Activated CD8-positive, alpha-beta memory T cell treated with anti-CD3 and anti-CD28 coated beads, Interleukin-2, amount 10 ng/mL, durations not matched to agents 7 days and 5 days (primary cell): ENCODE data around the gene NFATC3. TPM values are rescaled to one million over a fixed set of nuclear protein-coding genes. Genes with fewer than 3 reads are reported as not detected.
"Not testable (repeated sequence)": the region's sequence is repeated elsewhere in the genome, so short reads cannot be mapped to it uniquely, and the experiment has no call there.

Experiments
- ATAC-seq: fragments of 150-1000 bp; cut with Tn5 transposase; one replicate; pipeline ENCODE4 v1.10.0; 2021; ENCODE audit warnings: moderate library complexity
- CTCF ChIA-PET: fragments of 350-600 bp; sonication (Branson Sonifier 250); formaldehyde crosslinking; loops from one replicate; lab custom pipeline; 2021; ENCODE audit warnings: antibody characterized with exemption; lab: Charles Lee
- DNase-seq: peaks from one replicate; pipeline ENCODE4 v3.0.0-alpha.2; 2020
- H3K27ac Mint-ChIP-seq: one replicate; pipeline ENCODE4 v1.8.0; 2021; ENCODE audit warnings: mild to moderate bottlenecking, mixed read lengths
- H3K27me3 Mint-ChIP-seq: one replicate; pipeline ENCODE4 v1.8.0; 2021; ENCODE audit warnings: mixed read lengths
- H3K36me3 Mint-ChIP-seq: one replicate; pipeline ENCODE4 v1.8.0; 2021; ENCODE audit warnings: mild to moderate bottlenecking, mixed read lengths
- H3K4me1 Mint-ChIP-seq: one replicate; pipeline ENCODE4 v1.8.0; 2021; ENCODE audit warnings: mixed read lengths
- H3K4me3 Mint-ChIP-seq: one replicate; pipeline ENCODE4 v1.8.0; 2021; ENCODE audit warnings: mild to moderate bottlenecking, moderate library complexity, mixed read lengths
- H3K9me3 Mint-ChIP-seq: one replicate; pipeline ENCODE4 v1.8.0; 2022; ENCODE audit warnings: low read depth, mixed read lengths
- total RNA-seq, 2 experiments: library from RNA; stranded (reverse); gene quantifications; one replicate each; pipeline ENCODE4 v1.2.3, GENCODE V29; 2021

Gene NFATC3
- total RNA-seq, 2 experiments from 2014 or later: 176 to 183 TPM

GRCh38 chr16:68097895-68098294, 12.7 kb downstream of the NFATC3 start:
- Mint-ChIP-seq H3K36me3 (peaks cover 38% of the 10 kb centered on the region), H3K27me3 (no peaks in the 10 kb centered on the region), H3K9me3 (peaks cover 3% of the 10 kb centered on the region), H3K27ac (no peak overlapping the region), H3K4me3 (no peak overlapping the region), H3K4me1 (peaks cover 60% of the 10 kb centered on the region)
- CTCF ChIA-PET: interaction anchor here (1.3 kb wide), 1 partner anchor 132 kb away, joined by 3 read pairs; no protein-coding TSS in a partner anchor
- no peak for DNase-seq
- no peak for ATAC-seq

GRCh38 chr16:68100488-68100887, 15.3 kb downstream of the NFATC3 start:
- no peak for ATAC-seq
- Mint-ChIP-seq H3K4me3 (no peak overlapping the region), H3K27ac (no peak overlapping the region), H3K4me1 (peaks cover 59% of the 10 kb centered on the region), H3K9me3 (peaks cover 5% of the 10 kb centered on the region), H3K36me3 (peaks cover 58% of the 10 kb centered on the region), H3K27me3 (no peaks in the 10 kb centered on the region)
- DNase-seq: no peak
- CTCF ChIA-PET: no interaction called here

- H3K27me3 Mint-ChIP-seq: no peaks in the 10 kb centered on the region
- H3K36me3 Mint-ChIP-seq: peaks cover 75% of the 10 kb centered on the region
- H3K4me1 Mint-ChIP-seq: peaks cover 56% of the 10 kb centered on the region
- H3K27ac Mint-ChIP-seq: no peak overlapping the region
- ATAC-seq (no peak), DNase-seq (no peak)
- no peak overlapping the region for H3K4me3 Mint-ChIP-seq
- H3K9me3 Mint-ChIP-seq: peaks cover 27% of the 10 kb centered on the region
- CTCF ChIA-PET: no interaction called here
Observed at GRCh38 chr16:68105611-68106010, 20.4 kb downstream of the NFATC3 start.

GRCh38 chr16:68107230-68107928, 22.2 kb downstream of the NFATC3 start:
- Mint-ChIP-seq H3K4me1 (peaks cover 59% of the 10 kb centered on the region), H3K9me3 (peaks cover 36% of the 10 kb centered on the region), H3K36me3 (peaks cover 79% of the 10 kb centered on the region)
- H3K4me3 Mint-ChIP-seq, ATAC-seq, DNase-seq, H3K27me3 Mint-ChIP-seq, H3K27ac Mint-ChIP-seq: not testable (repeated sequence)
- CTCF ChIA-PET: interaction anchor here (0.7 kb wide), 2 partner anchors 9 to 14 kb away, joined by 3 to 5 read pairs; no protein-coding TSS in a partner anchor

GRCh38 chr16:68109156-68109555, 24.0 kb downstream of the NFATC3 start:
- not testable (repeated sequence) for H3K27me3 Mint-ChIP-seq, H3K4me3 Mint-ChIP-seq, H3K27ac Mint-ChIP-seq, ATAC-seq, DNase-seq
- peaks cover 71% of the 10 kb centered on the region for H3K36me3 Mint-ChIP-seq
- H3K9me3 Mint-ChIP-seq: peaks cover 36% of the 10 kb centered on the region
- CTCF ChIA-PET: interaction anchor here (1.7 kb wide), 1 partner anchor 15 kb away, joined by 5 read pairs; no protein-coding TSS in a partner anchor
- H3K4me1 Mint-ChIP-seq: peaks cover 58% of the 10 kb centered on the region

GRCh38 chr16:68110611-68111010, 25.4 kb downstream of the NFATC3 start:
- not testable (repeated sequence) for H3K27me3 Mint-ChIP-seq, H3K4me3 Mint-ChIP-seq, DNase-seq, H3K27ac Mint-ChIP-seq, ATAC-seq
- H3K36me3 Mint-ChIP-seq: peaks cover 59% of the 10 kb centered on the region
- peaks cover 61% of the 10 kb centered on the region for H3K4me1 Mint-ChIP-seq
- CTCF ChIA-PET: interaction anchor here (1.7 kb wide), 1 partner anchor 17 kb away, joined by 5 read pairs; no protein-coding TSS in a partner anchor
- peaks cover 32% of the 10 kb centered on the region for H3K9me3 Mint-ChIP-seq

GRCh38 chr16:68111379-68111778, 26.2 kb downstream of the NFATC3 start:
- no peaks in the 10 kb centered on the region for H3K27me3 Mint-ChIP-seq
- no peak for ATAC-seq
- CTCF ChIA-PET: no interaction called here
- peaks cover 66% of the 10 kb centered on the region for H3K4me1 Mint-ChIP-seq
- H3K9me3 Mint-ChIP-seq: peaks cover 32% of the 10 kb centered on the region
- DNase-seq: no peak
- no peak overlapping the region for H3K27ac Mint-ChIP-seq
- H3K36me3 Mint-ChIP-seq: peaks cover 56% of the 10 kb centered on the region
- H3K4me3 Mint-ChIP-seq: no peak overlapping the region

GRCh38 chr16:68113059-68113761, 28.0 kb downstream of the NFATC3 start:
- CTCF ChIA-PET: no interaction called here
- DNase-seq: no peak
- Mint-ChIP-seq H3K4me1 (peaks cover 70% of the 10 kb centered on the region), H3K4me3 (no peak overlapping the region), H3K36me3 (peaks cover 44% of the 10 kb centered on the region), H3K27me3 (no peaks in the 10 kb centered on the region), H3K9me3 (peaks cover 27% of the 10 kb centered on the region), H3K27ac (no peak overlapping the region)
- no peak for ATAC-seq

GRCh38 chr16:68113765-68114240, 28.6 kb downstream of the NFATC3 start:
- ATAC-seq (no peak), DNase-seq (no peak)
- H3K27ac Mint-ChIP-seq: no peak overlapping the region
- peaks cover 70% of the 10 kb centered on the region for H3K4me1 Mint-ChIP-seq
- CTCF ChIA-PET: no interaction called here
- no peaks in the 10 kb centered on the region for H3K27me3 Mint-ChIP-seq
- H3K4me3 Mint-ChIP-seq: no peak overlapping the region
- peaks cover 38% of the 10 kb centered on the region for H3K36me3 Mint-ChIP-seq
- peaks cover 22% of the 10 kb centered on the region for H3K9me3 Mint-ChIP-seq

- CTCF ChIA-PET: interaction anchor here (0.9 kb wide), 1 partner anchor 10 kb away, joined by 3 read pairs; no protein-coding TSS in a partner anchor
- ATAC-seq, DNase-seq, H3K27me3 Mint-ChIP-seq, H3K4me3 Mint-ChIP-seq, H3K27ac Mint-ChIP-seq: not testable (repeated sequence)
- H3K4me1 Mint-ChIP-seq: peaks cover 78% of the 10 kb centered on the region
- peaks cover 34% of the 10 kb centered on the region for H3K36me3 Mint-ChIP-seq
- H3K9me3 Mint-ChIP-seq: peaks cover 14% of the 10 kb centered on the region
Observed at GRCh38 chr16:68114939-68115338, 29.8 kb downstream of the NFATC3 start.

GRCh38 chr16:68115851-68116250, 30.7 kb downstream of the NFATC3 start:
- CTCF ChIA-PET: interaction anchor here (0.9 to 1.3 kb wide), 2 partner anchors 8 to 11 kb away, joined by 3 read pairs; no protein-coding TSS in a partner anchor

GRCh38 chr16:68116256-68116867, 31.2 kb downstream of the NFATC3 start:
- H3K27me3 Mint-ChIP-seq: no peaks in the 10 kb centered on the region
- H3K4me3 Mint-ChIP-seq: no peak overlapping the region
- H3K4me1 Mint-ChIP-seq: peaks cover 72% of the 10 kb centered on the region
- DNase-seq (no peak), ATAC-seq (peak; percentile 49)
- CTCF ChIA-PET: interaction anchor here (1.0 to 2.0 kb wide), 4 partner anchors 9 to 20 kb away, joined by 3 to 7 read pairs (median 4); no protein-coding TSS in a partner anchor
- H3K36me3 Mint-ChIP-seq: peaks cover 26% of the 10 kb centered on the region
- peak overlapping the region; percentile 28 for H3K27ac Mint-ChIP-seq
- peaks cover 6% of the 10 kb centered on the region for H3K9me3 Mint-ChIP-seq

More at GRCh38 chr16:68115851-68116250, 30.7 kb downstream of the NFATC3 start:
- peaks cover 9% of the 10 kb centered on the region for H3K9me3 Mint-ChIP-seq
- no peak for DNase-seq
- no peaks in the 10 kb centered on the region for H3K27me3 Mint-ChIP-seq
- H3K27ac Mint-ChIP-seq: peak overlapping the region; percentile 20
- H3K36me3 Mint-ChIP-seq: peaks cover 31% of the 10 kb centered on the region
- no peak for ATAC-seq
- H3K4me1 Mint-ChIP-seq: peaks cover 75% of the 10 kb centered on the region
- H3K4me3 Mint-ChIP-seq: no peak overlapping the region

GRCh38 chr16:68117884-68118283, 32.7 kb downstream of the NFATC3 start:
- CTCF ChIA-PET: interaction anchor here (0.7 to 2.0 kb wide), 7 partner anchors 11 to 210 kb away, joined by 3 to 7 read pairs (median 3); no protein-coding TSS in a partner anchor
- Mint-ChIP-seq H3K27me3 (no peaks in the 10 kb centered on the region), H3K27ac (no peak overlapping the region)

More at GRCh38 chr16:68117884-68118283, 32.7 kb downstream of the NFATC3 start:
- H3K4me3 Mint-ChIP-seq: no peak overlapping the region
- ATAC-seq (peak; percentile 52), DNase-seq (no peak)
- H3K36me3 Mint-ChIP-seq: peaks cover 27% of the 10 kb centered on the region
- no peaks in the 10 kb centered on the region for H3K9me3 Mint-ChIP-seq
- H3K4me1 Mint-ChIP-seq: peaks cover 73% of the 10 kb centered on the region
